Stomach smooth muscle (tissue), 2 donors: ENCODE results near the gene MRTFA.
A peak's percentile ranks its signal among the peaks of the same experiment; 100 is the strongest.
"Not testable (repeated sequence)": the region's sequence is repeated elsewhere in the genome, so short reads cannot be mapped to it uniquely, and the experiment has no call there.

ENCODE experiments used
- H3K27ac ChIP-seq: one replicate; pipeline ENCODE4 v1.7.0; 2013; ENCODE audit warnings: mild to moderate bottlenecking, low read length, inconsistent platforms
- H3K27me3 ChIP-seq, 2 donors: one replicate each; pipeline ENCODE4 v1.7.0; 2013; ENCODE audit warnings: low read length in 2 of 2; ENCODE audit not compliant: insufficient read depth in 2 of 2, control insufficient read depth in 1 of 2
- H3K36me3 ChIP-seq, 2 donors: one replicate each; pipeline ENCODE4 v1.7.0; 2013; ENCODE audit warnings: low read length in 2 of 2; ENCODE audit not compliant: control insufficient read depth in 2 of 2, insufficient read depth in 2 of 2
- H3K4me1 ChIP-seq: one replicate; pipeline ENCODE4 v1.7.0; 2013; ENCODE audit warnings: low read length; ENCODE audit not compliant: control insufficient read depth, insufficient read depth
- H3K4me3 ChIP-seq, 2 donors: one replicate each; pipeline ENCODE4 v1.7.0; 2013; ENCODE audit warnings: low read length in 2 of 2
- H3K9ac ChIP-seq, 2 donors: one replicate each; pipeline ENCODE4 v1.7.0; 2013; ENCODE audit warnings: low read length in 2 of 2, mild to moderate bottlenecking in 1 of 2
- H3K9me3 ChIP-seq, 2 donors: one replicate each; pipeline ENCODE4 v1.7.0; 2013; ENCODE audit warnings: low read length in 2 of 2; ENCODE audit not compliant: control insufficient read depth in 2 of 2
- donor health status: healthy.
- donor health status: Pancreatic carcinoma.

MRTFA gene

GRCh38 chr22:40636380-40637182 lies at the start of gene MRTFA:
Gene MRTFA (minus strand): TSS chr22:40636719.
- peaks cover 19% of the 10 kb centered on the region for H3K4me1 ChIP-seq
- H3K36me3 ChIP-seq: no peaks in the 10 kb centered on the region
- H3K27ac ChIP-seq: peak within 1 kb of the TSS; percentile 88
- H3K9me3 ChIP-seq: no peaks in the 10 kb centered on the region
- H3K27me3 ChIP-seq: no peaks in the 10 kb centered on the region
- H3K9ac ChIP-seq: peak within 1 kb of the TSS; percentile 93 to 96
- peak within 1 kb of the TSS; percentile 79 to 98 for H3K4me3 ChIP-seq

GRCh38 chr22:40685406-40685805 lies 48.9 kb upstream of the MRTFA start:
- no peak overlapping the region for H3K4me3 ChIP-seq
- H3K27me3 ChIP-seq: peaks cover 0 to 6% of the 10 kb centered on the region in 2 donors
- H3K9ac ChIP-seq: no peak overlapping the region
- no peaks in the 10 kb centered on the region for H3K4me1 ChIP-seq
- H3K27ac ChIP-seq: no peak overlapping the region
- H3K36me3 ChIP-seq: no peaks in the 10 kb centered on the region
- no peaks in the 10 kb centered on the region for H3K9me3 ChIP-seq

- H3K27me3 ChIP-seq: peaks cover 0 to 9% of the 10 kb centered on the region in 2 donors
- no peak overlapping the region for H3K27ac ChIP-seq
- H3K4me3 ChIP-seq: no peak overlapping the region
- H3K36me3 ChIP-seq: no peaks in the 10 kb centered on the region
- peaks cover 1% of the 10 kb centered on the region for H3K4me1 ChIP-seq
- no peak overlapping the region for H3K9ac ChIP-seq
- H3K9me3 ChIP-seq: no peaks in the 10 kb centered on the region
Observed at GRCh38 chr22:40684728-40685127, 48.2 kb upstream of the MRTFA start.

GRCh38 chr22:40681451-40681850 lies 44.9 kb upstream of the MRTFA start:
- Histone ChIP-seq H3K36me3 (no peaks in the 10 kb centered on the region), H3K27me3 (peaks cover 11 to 22% of the 10 kb centered on the region in 2 donors), H3K9ac (no peak overlapping the region), H3K4me1 (peaks cover 10% of the 10 kb centered on the region), H3K4me3 (no peak overlapping the region), H3K27ac (no peak overlapping the region), H3K9me3 (no peaks in the 10 kb centered on the region)

GRCh38 chr22:40680819-40681183 lies 44.3 kb upstream of the MRTFA start:
- Histone ChIP-seq H3K36me3 (no peaks in the 10 kb centered on the region), H3K9me3 (no peaks in the 10 kb centered on the region), H3K27ac (no peak overlapping the region), H3K27me3 (peaks cover 11 to 22% of the 10 kb centered on the region in 2 donors), H3K4me1 (peaks cover 10% of the 10 kb centered on the region), H3K9ac (no peak overlapping the region), H3K4me3 (no peak overlapping the region)

GRCh38 chr22:40679964-40680818 lies 43.7 kb upstream of the MRTFA start:
- H3K4me3 ChIP-seq: no peak overlapping the region
- no peaks in the 10 kb centered on the region for H3K9me3 ChIP-seq
- H3K27me3 ChIP-seq: peaks cover 11 to 22% of the 10 kb centered on the region in 2 donors
- no peak overlapping the region for H3K27ac ChIP-seq
- H3K4me1 ChIP-seq: peaks cover 10% of the 10 kb centered on the region
- no peaks in the 10 kb centered on the region for H3K36me3 ChIP-seq
- no peak overlapping the region for H3K9ac ChIP-seq

- Histone ChIP-seq H3K9ac (no peak within 1 kb of the TSS), H3K9me3 (no peaks in the 10 kb centered on the region), H3K4me1 (peaks cover 10% of the 10 kb centered on the region), H3K36me3 (no peaks in the 10 kb centered on the region), H3K27ac (no peak within 1 kb of the TSS), H3K27me3 (peaks cover 11 to 22% of the 10 kb centered on the region in 2 donors), H3K4me3 (peak within 1 kb of the TSS; percentile 44 to 52)
Observed at GRCh38 chr22:40679249-40679963, 42.9 kb upstream of the MRTFA start, which contains the start of gene MCHR1. Gene MCHR1 (plus strand): TSS chr22:40679484. CDS start chr22:40679653, 169 bp downstream.

GRCh38 chr22:40678493-40679248 lies 42.2 kb upstream of the MRTFA start:
- H3K27ac ChIP-seq: no peak overlapping the region
- peaks cover 11 to 22% of the 10 kb centered on the region in 2 donors for H3K27me3 ChIP-seq
- H3K36me3 ChIP-seq: no peaks in the 10 kb centered on the region
- H3K4me3 ChIP-seq: peak overlapping the region in 1 of 2 donors; percentile 52
- H3K9me3 ChIP-seq: no peaks in the 10 kb centered on the region
- H3K9ac ChIP-seq: no peak overlapping the region
- peaks cover 10% of the 10 kb centered on the region for H3K4me1 ChIP-seq

- no peak overlapping the region for H3K4me3 ChIP-seq
Observed at GRCh38 chr22:40676644-40677043, 40.1 kb upstream of the MRTFA start.

GRCh38 chr22:40676166-40676565 lies 39.6 kb upstream of the MRTFA start:
- not testable (repeated sequence) for H3K27ac ChIP-seq, H3K9ac ChIP-seq, H3K36me3 ChIP-seq, H3K4me1 ChIP-seq, H3K4me3 ChIP-seq, H3K9me3 ChIP-seq
- H3K27me3 ChIP-seq: peaks cover 11 to 22% of the 10 kb centered on the region in 2 donors

More at GRCh38 chr22:40676644-40677043, 40.1 kb upstream of the MRTFA start:
- Histone ChIP-seq H3K27ac (no peak overlapping the region), H3K4me1 (peaks cover 10% of the 10 kb centered on the region), H3K9me3 (no peaks in the 10 kb centered on the region), H3K36me3 (no peaks in the 10 kb centered on the region), H3K9ac (no peak overlapping the region), H3K27me3 (peaks cover 11 to 22% of the 10 kb centered on the region in 2 donors)
